GM12873 (cell line): Measurements from ENCODE around the gene SLCO3A1.

ENCODE experiments used
- CTCF ChIP-seq: IDR thresholded peaks from 2 replicates; pipeline ENCODE4 v1.5.1; 2012; ENCODE audit warnings: low read depth, mild to moderate bottlenecking, moderate library complexity, low read length, control low read depth; ENCODE audit not compliant: insufficient read depth; ENCODE audit errors: missing control alignments

The SLCO3A1 gene

DNA sequence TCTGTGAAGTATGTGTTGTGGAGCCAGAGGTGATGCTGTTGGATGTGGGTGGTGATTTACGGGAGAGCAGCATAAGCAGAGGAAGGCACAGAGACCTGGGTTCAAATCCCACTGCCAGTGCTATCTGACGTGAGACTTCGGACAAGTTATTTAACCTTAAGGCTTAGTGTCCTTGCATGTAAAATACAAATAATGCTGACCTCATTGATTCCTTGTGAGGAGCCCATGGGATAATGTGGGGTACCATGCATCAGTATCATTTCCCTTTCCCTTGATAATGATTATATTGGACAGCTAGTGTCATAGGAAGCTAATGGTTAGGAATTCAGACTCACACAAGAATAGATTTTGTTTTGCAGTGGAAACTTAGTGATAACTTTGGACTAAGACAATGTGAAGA, 141.6 kb downstream of the SLCO3A1 start:
- TF ChIP-seq CTCF = no peak

DNA sequence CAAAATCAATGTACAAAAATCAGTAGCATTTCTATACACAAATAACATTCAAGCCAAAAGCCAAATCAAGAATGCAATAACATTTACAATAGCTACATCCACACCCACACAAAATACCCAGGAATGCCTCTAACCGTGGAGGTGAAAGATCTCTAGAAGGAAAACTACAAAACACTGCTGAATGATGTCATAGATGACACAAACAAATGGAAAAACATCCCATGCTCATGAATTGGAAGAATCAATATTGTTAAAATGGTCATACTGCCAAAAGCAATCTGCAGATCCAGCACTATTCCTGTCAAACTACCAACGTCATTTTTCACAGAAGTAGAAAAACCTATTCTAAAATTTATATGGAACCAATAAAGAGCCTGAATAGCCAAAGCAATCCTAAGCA, 143.7 kb downstream of the SLCO3A1 start:
- no peak for TF ChIP-seq CTCF

- no peak for TF ChIP-seq CTCF
These were observed 147.2 kb downstream of the SLCO3A1 start for GRCh38 chr15:92000709-92001108.

- TF ChIP-seq CTCF = no peak
These were observed 147.8 kb downstream of the SLCO3A1 start for GRCh38 chr15:92001307-92001706.

DNA sequence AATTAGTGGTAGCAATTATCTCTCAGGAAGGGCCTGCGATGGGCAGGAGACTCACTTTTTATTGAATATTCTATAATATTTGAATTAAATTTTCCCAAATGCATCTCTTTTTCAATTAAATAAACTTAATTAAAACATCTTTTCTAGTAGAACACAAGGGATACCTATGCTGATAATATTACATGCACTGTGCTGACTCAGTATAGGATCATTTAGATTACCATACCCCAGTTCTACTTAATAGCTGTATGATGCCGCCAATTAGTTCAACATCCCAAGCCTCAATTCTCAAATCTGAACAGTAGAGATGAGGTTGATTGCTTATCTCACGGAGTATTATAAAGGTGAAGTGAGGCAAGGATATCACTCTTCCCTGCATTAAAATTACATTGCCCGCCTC, 149.2 kb downstream of the SLCO3A1 start:
- TF ChIP-seq CTCF = no peak

DNA sequence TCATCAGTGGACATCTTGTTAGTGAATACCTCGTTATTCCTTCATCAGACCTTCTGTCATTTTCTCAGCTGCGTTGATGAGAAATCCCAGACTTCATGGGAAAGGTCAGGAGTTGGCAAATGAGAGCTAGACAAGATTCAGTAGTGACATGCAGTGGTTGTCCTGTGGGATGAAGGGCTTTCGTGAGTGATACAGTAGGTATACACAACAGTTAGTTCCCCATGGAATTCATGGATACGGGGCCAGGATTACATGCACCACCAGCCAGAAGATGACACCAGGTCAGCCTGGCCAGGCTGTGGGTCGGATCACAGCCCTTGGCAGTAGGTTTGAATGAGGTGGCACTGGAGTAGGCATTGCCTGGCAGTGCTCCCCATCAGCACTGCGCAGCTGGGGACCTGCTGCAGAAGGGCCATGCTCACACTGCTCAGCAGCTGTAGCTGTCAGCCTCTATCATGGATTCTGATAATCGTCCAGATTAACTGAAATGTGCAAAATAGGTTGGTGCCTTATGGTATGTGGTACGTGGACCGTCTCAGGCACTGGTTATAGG, 150.1 kb downstream of the SLCO3A1 start:
- TF ChIP-seq CTCF = no peak

GRCh38 chr15:92005154-92005553, 151.6 kb downstream of the SLCO3A1 start:
- no peak for TF ChIP-seq CTCF
